ENCODE data around the gene BCL2L13.

Gene BCL2L13, protein sequence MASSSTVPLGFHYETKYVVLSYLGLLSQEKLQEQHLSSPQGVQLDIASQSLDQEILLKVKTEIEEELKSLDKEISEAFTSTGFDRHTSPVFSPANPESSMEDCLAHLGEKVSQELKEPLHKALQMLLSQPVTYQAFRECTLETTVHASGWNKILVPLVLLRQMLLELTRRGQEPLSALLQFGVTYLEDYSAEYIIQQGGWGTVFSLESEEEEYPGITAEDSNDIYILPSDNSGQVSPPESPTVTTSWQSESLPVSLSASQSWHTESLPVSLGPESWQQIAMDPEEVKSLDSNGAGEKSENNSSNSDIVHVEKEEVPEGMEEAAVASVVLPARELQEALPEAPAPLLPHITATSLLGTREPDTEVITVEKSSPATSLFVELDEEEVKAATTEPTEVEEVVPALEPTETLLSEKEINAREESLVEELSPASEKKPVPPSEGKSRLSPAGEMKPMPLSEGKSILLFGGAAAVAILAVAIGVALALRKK

GRCh38 chr22:17638432-17639246 lies at the start of gene BCL2L13:
BCL2L13 (plus strand) TSS chr22:17638757; CDS start chr22:17655712, 16,955 bp downstream.
- DNase-seq (ENCODE audit: low read depth in 3 of 3, low spot score in 1 of 3), result peak; percentile 64 to 81 (median 68)

- DNase-seq (ENCODE audit: low read depth in 3 of 3, low spot score in 1 of 3), result no peak
Measured at GRCh38 chr22:17589810-17590375, 48.7 kb upstream of the BCL2L13 start.

GRCh38 chr22:17590586-17590985 lies 48.0 kb upstream of the BCL2L13 start:
- no peak for DNase-seq (ENCODE audit: low read depth in 3 of 3, low spot score in 1 of 3)

- DNase-seq (ENCODE audit: low read depth in 3 of 3, low spot score in 1 of 3), result no peak
Measured at GRCh38 chr22:17592201-17592600, 46.4 kb upstream of the BCL2L13 start.

DNA sequence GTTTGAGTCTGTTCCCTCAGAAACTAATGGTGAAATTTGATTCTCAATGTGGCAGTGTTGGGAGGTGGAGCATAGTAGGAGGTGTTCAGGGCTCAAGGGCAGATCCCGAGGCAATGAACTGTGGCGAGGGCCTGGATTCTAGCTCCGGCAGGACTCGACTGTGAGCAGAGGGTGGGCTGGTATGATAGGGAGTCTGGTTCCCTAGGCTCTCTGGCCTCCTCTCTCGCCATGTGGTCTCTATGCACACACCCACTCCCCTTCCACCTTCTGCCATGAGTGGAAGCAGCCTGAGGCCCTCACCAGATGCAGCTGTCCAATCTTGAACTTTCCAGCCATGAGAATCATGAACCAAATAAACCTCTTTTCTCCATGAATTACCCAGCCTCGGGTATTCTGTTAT lies 42.3 kb upstream of the BCL2L13 start:
- DNase-seq (ENCODE audit: low read depth in 3 of 3, low spot score in 1 of 3), result no peak

DNA sequence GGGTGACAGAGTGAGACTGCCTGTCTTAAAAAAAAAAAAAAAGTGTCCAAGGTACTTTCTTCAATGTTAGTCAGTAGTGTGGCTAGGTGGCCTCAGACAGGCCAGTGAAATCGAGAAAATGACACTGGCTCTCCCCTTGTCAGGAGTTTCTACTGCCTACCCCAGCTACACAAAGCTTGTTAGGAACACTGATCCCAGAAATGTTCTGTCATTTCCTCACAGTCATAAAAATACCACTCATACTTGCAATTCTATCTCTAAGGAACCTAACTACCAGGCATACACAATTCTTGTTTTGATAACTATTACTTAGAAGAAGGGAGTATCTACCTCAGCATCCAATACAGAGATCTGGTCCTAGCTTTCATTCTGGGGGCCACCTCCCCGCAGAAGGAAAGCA lies 41.3 kb upstream of the BCL2L13 start:
- no peak for DNase-seq (ENCODE audit: low read depth in 3 of 3, low spot score in 1 of 3)

- DNase-seq (ENCODE audit: low read depth in 3 of 3, low spot score in 1 of 3), result no peak
Measured at GRCh38 chr22:17598318-17598717, 40.2 kb upstream of the BCL2L13 start.

DNA sequence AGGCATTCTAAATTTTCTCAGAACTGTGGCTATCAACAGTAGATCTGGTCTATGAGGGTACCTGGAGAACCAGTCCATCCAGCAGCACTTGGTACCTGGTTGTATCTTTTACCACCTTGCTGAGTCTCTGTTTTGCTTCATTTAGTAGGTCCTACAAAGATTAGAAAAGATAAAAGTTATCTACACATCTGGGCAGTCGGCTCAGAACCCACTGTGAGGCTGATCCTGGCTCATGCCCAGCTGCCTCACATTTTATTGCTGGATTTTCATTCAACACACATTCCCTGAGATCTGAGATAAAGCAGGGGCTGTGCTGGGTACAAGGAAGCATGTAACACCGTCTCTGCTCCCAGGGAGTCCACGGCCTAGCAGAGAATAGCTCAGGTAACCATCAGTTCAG lies 37.5 kb upstream of the BCL2L13 start:
- no peak for DNase-seq (ENCODE audit: low read depth in 3 of 3, low spot score in 1 of 3)

DNA sequence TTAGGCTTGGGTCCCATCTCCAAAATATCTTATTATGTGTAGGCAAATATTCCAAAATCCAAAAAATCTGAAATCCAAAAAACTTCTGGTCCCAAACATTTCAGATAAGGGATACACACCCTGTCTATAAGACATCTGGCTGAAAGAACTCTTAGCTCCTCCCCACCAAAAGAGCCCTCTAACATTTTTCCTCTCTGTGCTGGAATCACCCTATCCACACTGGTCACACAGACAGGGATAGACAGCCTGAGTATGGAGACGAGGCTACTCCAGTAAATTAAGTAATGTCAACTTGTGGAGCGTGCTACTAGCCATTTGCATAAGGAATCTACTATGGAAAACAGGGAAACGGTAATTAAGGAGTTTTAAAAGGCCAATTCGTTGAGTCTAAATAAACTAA lies 34.9 kb upstream of the BCL2L13 start:
- no peak for DNase-seq (ENCODE audit: low read depth in 3 of 3, low spot score in 1 of 3)

- DNase-seq (ENCODE audit: low read depth in 3 of 3, low spot score in 1 of 3), result no peak
Measured at GRCh38 chr22:17606496-17606895, 32.1 kb upstream of the BCL2L13 start.

- DNase-seq (ENCODE audit: low read depth in 3 of 3, low spot score in 1 of 3), result no peak
Measured at GRCh38 chr22:17607891-17608521, 30.6 kb upstream of the BCL2L13 start.

DNA sequence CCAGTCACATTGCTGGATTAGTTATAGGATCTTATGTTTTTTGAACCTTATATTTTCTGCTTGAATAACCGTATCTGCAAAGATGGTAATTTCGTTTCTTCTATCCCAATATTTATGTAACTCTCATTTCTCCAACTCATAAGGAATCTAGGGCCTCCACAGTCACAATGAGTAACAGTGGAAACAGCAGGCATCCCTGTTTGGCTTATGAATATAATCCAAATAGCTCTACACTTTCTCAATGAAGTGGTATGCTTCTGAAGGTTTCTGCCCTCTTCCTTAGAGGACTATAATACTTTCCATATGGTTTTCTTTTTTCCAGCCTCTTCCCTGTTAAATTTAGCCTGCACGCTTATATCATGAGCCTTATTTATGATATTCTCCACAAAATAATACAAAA lies 26.5 kb upstream of the BCL2L13 start:
- DNase-seq (ENCODE audit: low read depth in 3 of 3, low spot score in 1 of 3), result no peak

DNA sequence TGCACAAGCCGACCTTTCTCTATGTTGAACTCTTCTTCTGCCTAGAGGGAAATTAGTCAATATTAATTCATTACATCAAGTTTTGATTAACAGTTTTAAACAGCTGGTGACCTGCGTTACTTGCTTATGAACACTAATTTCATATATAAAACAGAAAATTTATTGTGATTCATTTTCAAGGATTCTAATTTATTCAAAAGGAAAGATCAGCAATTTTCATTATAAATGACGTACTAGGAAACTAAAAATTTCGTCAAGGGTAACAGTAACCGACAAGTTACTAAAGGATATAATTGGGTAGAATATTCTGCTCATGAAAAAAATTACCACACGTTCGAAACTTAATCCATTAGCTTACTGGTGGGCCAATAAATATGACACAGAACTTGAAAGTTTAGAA lies 25.3 kb upstream of the BCL2L13 start:
- DNase-seq (ENCODE audit: low read depth in 3 of 3, low spot score in 1 of 3), result no peak

DNA sequence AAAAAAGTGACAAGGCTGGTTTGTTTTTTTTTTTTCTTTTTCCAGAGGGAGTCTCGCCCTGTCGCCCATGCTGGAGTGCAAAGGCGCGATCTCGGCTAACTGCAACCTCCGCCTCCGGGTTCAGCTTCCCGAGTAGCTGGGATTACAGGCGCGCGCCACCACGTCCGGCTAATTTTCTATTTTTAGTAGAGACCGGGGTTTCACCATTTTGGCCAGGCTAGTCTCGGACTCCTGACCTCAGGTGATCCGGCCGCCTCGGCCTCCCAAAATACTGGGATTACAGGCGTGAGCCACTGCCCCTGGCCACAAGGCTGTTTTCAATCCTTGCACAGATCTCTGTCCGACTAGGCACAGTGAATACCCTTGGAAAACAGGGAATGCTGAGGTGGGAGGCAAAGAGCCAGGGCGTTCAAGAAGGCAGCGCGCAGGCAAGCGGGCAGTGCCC lies 10.6 kb upstream of the BCL2L13 start:
- DNase-seq (ENCODE audit: low read depth in 3 of 3, low spot score in 1 of 3), result no peak

DNA sequence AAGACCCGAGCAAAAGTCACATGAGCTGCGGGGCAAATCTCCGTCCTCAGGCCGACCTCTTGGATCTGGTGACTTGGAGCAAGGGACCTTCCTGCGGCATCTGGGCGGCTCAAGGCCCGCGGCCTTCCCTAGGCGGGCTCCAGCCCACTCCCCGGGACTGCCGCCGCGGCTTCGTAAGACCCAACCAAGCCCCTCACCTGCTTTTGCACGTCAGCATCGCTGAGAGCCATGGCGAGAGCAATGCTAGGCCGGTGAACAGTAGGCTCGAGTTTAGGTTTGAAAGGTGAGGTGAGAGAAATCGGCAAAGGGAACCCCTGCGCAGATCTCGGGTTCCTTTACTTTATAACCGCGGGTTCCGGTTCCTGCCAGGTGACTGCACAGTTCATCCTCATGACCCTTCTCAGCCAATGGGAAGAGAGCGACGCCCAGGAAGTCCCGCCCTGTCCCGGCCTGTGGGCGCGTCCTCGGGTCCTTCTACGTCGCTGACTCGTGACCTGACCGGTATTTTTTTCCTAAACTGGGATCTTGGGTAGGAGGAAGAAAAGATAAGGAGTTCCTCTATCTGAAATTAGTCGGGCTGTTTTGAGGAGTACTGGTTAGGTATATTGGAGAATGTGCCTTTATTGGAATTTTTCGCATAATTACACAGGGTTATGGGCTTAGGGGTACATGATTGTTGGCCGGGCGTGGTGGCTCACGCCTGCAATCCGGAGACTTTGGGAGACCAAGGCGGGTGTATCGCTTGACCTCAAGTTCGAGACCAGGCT lies 10.0 kb upstream of the BCL2L13 start, which contains the start of gene ATP6V1E1:
Gene ATP6V1E1 (minus strand): TSS at position 344 of the 767 bp plus-strand sequence. CDS start 114 bp downstream, at position 230.
- DNase-seq (ENCODE audit: low read depth in 3 of 3, low spot score in 1 of 3), result peak; percentile 80 to 92 (median 85)

- DNase-seq (ENCODE audit: low read depth in 3 of 3, low spot score in 1 of 3), result no peak
Measured at GRCh38 chr22:17629173-17629489, 9.4 kb upstream of the BCL2L13 start.

DNA sequence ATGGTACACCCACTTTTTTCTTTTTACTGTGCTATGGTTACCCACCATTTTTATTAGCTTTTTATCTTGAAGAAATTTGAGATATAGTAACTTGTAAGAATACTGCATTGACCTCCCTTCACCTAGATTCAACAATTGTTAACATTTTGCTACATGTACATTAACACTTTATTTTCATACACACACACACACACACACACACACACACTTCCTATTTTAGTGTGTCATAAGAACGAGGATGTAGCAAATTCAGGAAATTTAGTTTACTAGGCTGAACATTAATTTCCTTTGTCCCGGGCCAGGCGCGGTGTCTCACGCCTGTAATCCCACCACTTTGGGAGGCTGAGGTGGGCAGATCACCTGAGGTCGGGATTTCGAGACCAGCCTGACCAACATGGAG lies 8.9 kb upstream of the BCL2L13 start:
- DNase-seq (ENCODE audit: low read depth in 3 of 3, low spot score in 1 of 3), result no peak

DNA sequence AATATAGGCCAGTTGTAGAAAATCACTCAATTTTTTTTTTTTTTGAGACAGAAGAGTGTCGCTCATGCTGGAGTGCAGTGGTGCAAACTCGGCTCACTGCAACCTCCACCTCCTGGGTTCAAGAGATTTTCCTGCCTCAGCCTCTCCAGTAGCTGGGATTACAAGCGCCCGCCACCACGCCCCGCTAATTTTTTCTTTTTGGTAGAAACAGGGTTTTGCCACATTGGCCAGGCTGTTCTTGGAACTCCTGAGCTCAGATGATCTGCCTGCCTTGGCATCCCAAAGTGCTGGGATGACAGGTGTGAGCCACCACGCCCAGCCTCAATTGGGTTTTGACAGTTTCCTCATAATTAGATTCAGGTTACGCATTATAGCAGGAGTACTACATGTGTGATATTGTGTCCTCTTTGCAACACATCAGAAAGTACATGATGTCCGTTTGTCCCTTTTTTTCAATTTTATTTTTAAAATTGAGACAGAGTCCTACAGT lies 7.4 kb upstream of the BCL2L13 start:
- no peak for DNase-seq (ENCODE audit: low read depth in 3 of 3, low spot score in 1 of 3)

GRCh38 chr22:17633217-17633997 lies 5.2 kb upstream of the BCL2L13 start:
- no peak for DNase-seq (ENCODE audit: low read depth in 3 of 3, low spot score in 1 of 3)

DNA sequence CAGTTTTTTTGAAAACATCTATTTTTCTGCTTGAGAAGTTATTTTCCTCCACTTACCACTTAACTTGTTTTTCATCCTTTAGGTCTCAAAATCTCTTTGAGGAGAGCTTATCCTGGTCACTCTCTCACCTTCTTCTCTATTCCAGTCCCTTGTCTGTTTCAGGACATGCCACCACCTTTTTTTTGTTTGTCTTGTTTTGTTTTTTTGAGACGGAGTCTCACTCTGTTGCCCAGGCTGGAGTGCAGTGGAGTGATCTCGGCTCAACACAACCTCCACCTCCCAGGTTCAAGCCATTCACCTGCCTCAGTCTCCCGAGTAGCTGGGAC lies 4.6 kb upstream of the BCL2L13 start:
- DNase-seq (ENCODE audit: low read depth in 3 of 3, low spot score in 1 of 3), result no peak

Data from stimulated activated CD4-positive, alpha-beta T cell treated with anti-CD3 and anti-CD28 coated beads, TNF-alpha, amount 100 ng/mL, for 1 hour (primary cell).